GM12875 (cell line): ENCODE data around the gene SOX14.

ENCODE experiments used
- H3K4me3 ChIP-seq: one replicate; pipeline ENCODE4 v1.5.1; 2011; ENCODE audit warnings: low read depth, low read length, control low read depth
- CTCF ChIP-seq: IDR thresholded peaks from 2 replicates; pipeline ENCODE4 v1.5.1; 2011; ENCODE audit warnings: low read depth, mild to moderate bottlenecking, control low read depth, inconsistent platforms, low read length, moderate library complexity, borderline replicate concordance; ENCODE audit not compliant: insufficient read depth

Gene SOX14

DNA sequence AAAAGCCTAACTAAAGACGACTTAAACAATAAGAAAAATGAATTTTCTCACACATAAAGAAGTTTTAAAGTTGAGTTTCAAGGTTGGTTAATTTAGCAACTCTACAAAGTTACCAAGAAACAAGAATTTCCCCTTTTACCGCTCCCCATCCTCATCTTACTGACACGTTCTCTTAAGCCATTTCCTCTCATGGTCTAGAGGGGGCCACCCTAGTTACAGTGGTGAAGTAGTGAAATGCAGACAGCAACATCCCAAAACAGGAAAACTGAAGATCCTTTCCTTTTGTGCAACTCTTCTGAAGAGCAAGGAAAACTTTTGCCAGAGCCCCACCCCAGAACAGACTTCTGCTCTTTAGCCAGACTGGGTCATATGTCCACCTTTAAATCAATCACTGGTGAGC, 17.3 kb upstream of the SOX14 start:
- no peak for TF ChIP-seq CTCF
- H3K4me3 ChIP-seq = no peak overlapping the region

- TF ChIP-seq CTCF = no peak
- H3K4me3 ChIP-seq = no peak overlapping the region
Measured at GRCh38 chr3:137759505-137759904, 4.6 kb upstream of the SOX14 start.

- no peak overlapping the region for H3K4me3 ChIP-seq
Measured at GRCh38 chr3:137760341-137761098, 3.6 kb upstream of the SOX14 start.

GRCh38 chr3:137761099-137761562, 3.0 kb upstream of the SOX14 start:
- TF ChIP-seq CTCF = no peak

More at GRCh38 chr3:137760341-137761098, 3.6 kb upstream of the SOX14 start:
- no peak for TF ChIP-seq CTCF

DNA sequence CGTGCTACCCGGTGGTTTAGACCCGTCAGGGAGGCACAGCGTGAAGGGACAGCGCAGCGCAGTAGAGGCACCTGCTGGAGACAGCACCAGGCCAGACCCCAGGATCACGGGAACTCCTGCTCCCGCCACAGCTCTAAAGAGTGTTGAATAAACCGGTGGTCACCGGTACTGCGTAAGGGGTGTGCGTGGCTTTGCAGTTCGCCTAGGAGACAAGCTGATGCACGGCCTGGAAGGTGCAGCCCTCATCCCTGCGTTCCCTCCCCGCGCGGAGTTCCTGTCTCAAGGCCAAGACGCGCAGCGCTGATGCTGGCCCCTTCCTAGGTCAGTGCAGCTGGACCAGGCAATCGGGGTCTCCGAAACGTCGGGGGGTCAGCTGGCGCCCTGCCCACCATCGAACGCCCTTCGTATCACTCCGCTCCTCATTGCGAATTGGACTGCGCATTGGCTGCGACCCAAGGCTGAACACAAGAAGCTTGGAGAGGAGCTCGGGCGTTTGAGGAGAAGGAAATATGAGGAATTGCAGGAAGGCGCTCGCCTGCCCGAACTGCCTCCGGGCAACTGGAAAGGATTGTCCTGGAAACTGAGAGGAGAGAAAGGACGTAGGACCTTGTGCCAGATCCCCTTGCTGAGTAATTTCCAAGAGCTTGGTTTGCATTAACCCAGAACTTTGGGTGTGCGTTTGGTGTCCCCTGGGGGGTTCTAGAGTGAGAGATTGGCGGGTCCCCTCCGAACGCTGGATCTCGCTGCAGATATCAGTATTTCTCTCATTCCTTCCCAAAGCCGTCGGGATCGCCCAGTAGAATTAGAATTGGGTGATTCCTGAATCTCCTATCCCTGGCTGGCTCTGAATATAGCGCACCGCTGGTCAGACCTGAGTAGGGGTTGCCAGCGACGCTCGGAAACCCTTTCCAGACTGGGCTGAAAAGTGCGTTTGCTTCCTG, 2.3 kb upstream of the SOX14 start:
- no peak overlapping the region for H3K4me3 ChIP-seq

More at GRCh38 chr3:137761099-137761562, 3.0 kb upstream of the SOX14 start:
- H3K4me3 ChIP-seq = no peak overlapping the region

GRCh38 chr3:137762674-137763593, 1.2 kb upstream of the SOX14 start:
- no peak overlapping the region for H3K4me3 ChIP-seq
- TF ChIP-seq CTCF = no peak

More for the DNA sequence above, 2.3 kb upstream of the SOX14 start:
- TF ChIP-seq CTCF = no peak
